DND-41 (cell line): ENCODE data around the gene SMIM28.

Source experiments
- ATAC-seq: fragments of 200-7000 bp; cut with Tn5 transposase; 3 replicates; pipeline ENCODE4 v1.9.1; 2021; ENCODE audit warnings: low read depth; ENCODE audit not compliant: insufficient read depth
- DNase-seq: peaks from one replicate; pipeline ENCODE4 v3.0.0-alpha.2; 2020
- H2AFZ ChIP-seq: 2 replicates; pipeline ENCODE4 v1.6.0; 2012; ENCODE audit warnings: low read depth, low read length
- H3K27ac ChIP-seq: 2 replicates; pipeline ENCODE4 v1.5.1; 2012; ENCODE audit warnings: low read length, inconsistent platforms
- H3K27me3 ChIP-seq: fragments of 200-600 bp; sonication (generic); 2 replicates; pipeline ENCODE4 v1.6.0; 2012; ENCODE audit warnings: low read length, mild to moderate bottlenecking, inconsistent platforms; ENCODE audit not compliant: insufficient read depth, poor library complexity
- H3K36me3 ChIP-seq: 2 replicates; pipeline ENCODE4 v1.5.1; 2012; ENCODE audit warnings: low read length, inconsistent platforms; ENCODE audit not compliant: insufficient read depth
- H3K4me1 ChIP-seq: 2 replicates; pipeline ENCODE4 v1.5.1; 2012; ENCODE audit warnings: mild to moderate bottlenecking, low read length; ENCODE audit not compliant: insufficient read depth
- H3K4me2 ChIP-seq: 2 replicates; pipeline ENCODE4 v1.6.0; 2012; ENCODE audit warnings: mild to moderate bottlenecking, moderate library complexity, low read length, inconsistent platforms; ENCODE audit not compliant: insufficient read depth
- H3K4me3 ChIP-seq, 2 experiments: fragments of 200-600 bp in 1 of 2; shearing (Covaris generic) in 1 of 2; 2 replicates each; pipeline ENCODE4 v1.5.1; 2012 to 2016; ENCODE audit warnings: inconsistent platforms in 2 of 2, low read length in 2 of 2, mild to moderate bottlenecking in 2 of 2, low read depth in 1 of 2, moderate library complexity in 1 of 2
- H3K79me2 ChIP-seq: 2 replicates; pipeline ENCODE4 v1.6.0; 2012; ENCODE audit warnings: low read length, inconsistent platforms; ENCODE audit not compliant: insufficient read depth
- H3K9ac ChIP-seq: 2 replicates; pipeline ENCODE4 v1.6.0; 2012; ENCODE audit warnings: low read depth, mild to moderate bottlenecking, inconsistent platforms, low read length, moderate library complexity
- H3K9me3 ChIP-seq: 2 replicates; pipeline ENCODE4 v1.5.1; 2012; ENCODE audit warnings: low read length, moderate library complexity, mild to moderate bottlenecking, inconsistent platforms; ENCODE audit not compliant: insufficient read depth, severe bottlenecking
- H4K20me1 ChIP-seq: 2 replicates; pipeline ENCODE4 v1.6.0; 2012; ENCODE audit warnings: low read length; ENCODE audit not compliant: insufficient read depth
- CTCF ChIP-seq: IDR thresholded peaks from 2 replicates; pipeline ENCODE4 v1.5.1; 2012; ENCODE audit warnings: borderline replicate concordance, low read length, moderate library complexity, mild to moderate bottlenecking; ENCODE audit not compliant: poor library complexity, severe bottlenecking; ENCODE audit errors: extremely low read depth
- EZH2 ChIP-seq: IDR thresholded peaks from 3 replicates; pipeline ENCODE4 v1.6.1; 2012; ENCODE audit warnings: borderline replicate concordance, low read depth, mild to moderate bottlenecking, moderate library complexity, low read length, inconsistent platforms; ENCODE audit not compliant: severe bottlenecking

SMIM28 gene

DNA sequence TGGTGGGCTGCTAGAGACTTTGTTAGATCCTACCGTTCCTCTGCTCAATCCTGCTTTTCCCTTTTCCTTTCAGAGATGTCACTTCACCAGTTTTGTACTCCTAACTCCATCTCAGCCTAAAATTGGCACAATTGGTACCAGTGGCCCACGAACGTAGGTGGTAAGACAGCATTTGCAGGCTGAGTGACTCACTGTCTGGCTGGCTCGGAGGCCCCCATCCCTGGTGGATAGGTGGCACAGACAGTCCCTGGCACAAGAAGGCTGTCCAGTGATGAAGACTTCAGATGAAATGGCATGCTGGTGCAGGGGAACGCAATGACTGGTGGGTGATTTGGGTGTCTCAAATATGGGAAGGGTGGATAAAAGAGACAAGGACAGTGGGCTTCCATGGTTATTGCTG, 37.4 kb downstream of the SMIM28 start:
- Histone ChIP-seq H3K36me3 (no peaks in the 10 kb centered on the region), H3K79me2 (no peaks in the 10 kb centered on the region), H4K20me1 (no peaks in the 10 kb centered on the region)

DNA sequence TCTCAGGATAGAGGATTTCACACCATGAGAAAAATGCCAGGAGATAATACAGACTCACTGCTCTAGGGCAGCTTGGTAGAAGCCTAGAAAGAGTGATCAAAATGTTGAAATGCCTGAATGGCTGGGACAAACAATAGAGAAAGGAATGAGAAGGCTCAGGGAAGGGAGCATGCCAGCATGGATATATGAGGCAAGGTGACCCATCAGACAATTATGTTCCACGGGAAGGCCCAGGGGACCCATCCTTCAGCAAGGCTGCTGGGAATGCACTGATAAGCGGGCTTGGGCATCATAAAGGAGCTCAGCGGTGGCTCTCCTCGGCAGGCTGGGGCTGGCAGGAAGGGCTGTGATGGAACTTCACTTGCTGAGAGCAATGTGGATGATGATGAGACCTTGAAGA, 38.5 kb downstream of the SMIM28 start:
- H3K9me3 ChIP-seq = no peaks in the 10 kb centered on the region

More for the DNA sequence above, 37.4 kb downstream of the SMIM28 start:
- Histone ChIP-seq H3K4me2 (no peak overlapping the region), H3K27ac (no peak overlapping the region), H3K27me3 (no peaks in the 10 kb centered on the region), H3K9me3 (no peaks in the 10 kb centered on the region), H2AFZ (no peak overlapping the region), H3K4me1 (no peaks in the 10 kb centered on the region), H3K4me3 (no peak overlapping the region), H3K9ac (no peak overlapping the region)
- no peak for ATAC-seq
- DNase-seq = no peak
- no peak for TF ChIP-seq CTCF
- TF ChIP-seq EZH2 = no peak

GRCh38 chr6:138417493-138418117, 39.9 kb downstream of the SMIM28 start:
- H4K20me1 ChIP-seq = no peaks in the 10 kb centered on the region
- no peaks in the 10 kb centered on the region for H3K36me3 ChIP-seq
- ATAC-seq (no peak), DNase-seq (no peak)
- H3K9me3 ChIP-seq = no peaks in the 10 kb centered on the region
- no peaks in the 10 kb centered on the region for H3K27me3 ChIP-seq
- no peak overlapping the region for H3K4me2 ChIP-seq
- no peak overlapping the region for H3K9ac ChIP-seq
- H3K4me3 ChIP-seq = no peak overlapping the region
- no peak overlapping the region for H2AFZ ChIP-seq
- no peak for TF ChIP-seq EZH2
- no peak for TF ChIP-seq CTCF
- no peak overlapping the region for H3K27ac ChIP-seq
- no peaks in the 10 kb centered on the region for H3K4me1 ChIP-seq
- no peaks in the 10 kb centered on the region for H3K79me2 ChIP-seq

More for the DNA sequence above, 38.5 kb downstream of the SMIM28 start:
- no peaks in the 10 kb centered on the region for H3K4me1 ChIP-seq
- TF ChIP-seq CTCF (no peak), EZH2 (no peak)
- H3K4me2 ChIP-seq = no peak overlapping the region
- no peak overlapping the region for H2AFZ ChIP-seq
- H3K4me3 ChIP-seq = no peak overlapping the region
- no peaks in the 10 kb centered on the region for H3K79me2 ChIP-seq
- DNase-seq (no peak), ATAC-seq (no peak)
- no peaks in the 10 kb centered on the region for H3K36me3 ChIP-seq
- no peak overlapping the region for H3K27ac ChIP-seq
- no peak overlapping the region for H3K9ac ChIP-seq
- H3K27me3 ChIP-seq = no peaks in the 10 kb centered on the region
- H4K20me1 ChIP-seq = no peaks in the 10 kb centered on the region
